IgD-negative memory B cell (primary cell): ENCODE results near the gene SAMD10. TPM values are rescaled to one million over a fixed set of nuclear protein-coding genes. Genes with fewer than 3 reads are reported as not detected.
A peak's percentile ranks its signal among the peaks of the same experiment; 100 is the strongest.
"Not testable (repeated sequence)": the region's sequence is repeated elsewhere in the genome, so short reads cannot be mapped to it uniquely, and the experiment has no call there.

ENCODE experiments used
- H3K27ac Mint-ChIP-seq, 3 donors: one replicate each; pipeline ENCODE4 v1.8.0; 2020 to 2022; ENCODE audit warnings: mild to moderate bottlenecking in 3 of 3, mixed read lengths in 3 of 3, moderate library complexity in 1 of 3
- H3K27me3 Mint-ChIP-seq: one replicate; pipeline ENCODE4 v1.8.0; 2021; ENCODE audit warnings: mixed read lengths
- H3K36me3 Mint-ChIP-seq: one replicate; pipeline ENCODE4 v1.8.0; 2020; ENCODE audit warnings: mild to moderate bottlenecking, mixed read lengths
- H3K4me1 Mint-ChIP-seq, 3 donors: one replicate each; pipeline ENCODE4 v1.8.0; 2020 to 2022; ENCODE audit warnings: mixed read lengths in 3 of 3, mild to moderate bottlenecking in 1 of 3
- H3K4me3 Mint-ChIP-seq, 4 donors: one replicate each; pipeline ENCODE4 v1.8.0; 2020 to 2022; ENCODE audit warnings: mild to moderate bottlenecking in 4 of 4, mixed read lengths in 4 of 4, moderate library complexity in 3 of 4
- H3K9me3 Mint-ChIP-seq, 3 donors: one replicate each; pipeline ENCODE4 v1.8.0; 2020 to 2021; ENCODE audit warnings: mixed read lengths in 3 of 3, mild to moderate bottlenecking in 1 of 3
- polyA plus RNA-seq: library from polyadenylated mRNA; unstranded; fragments of 300-500 nt; fragmentation: Illumina TruSeq; gene quantifications from one replicate; pipeline ENCODE4 v1.2.3, GENCODE V29; 2021

The SAMD10 gene
- polyA plus RNA-seq, 1 donor from 2014 or later: 9.5 TPM

GRCh38 chr20:63935447-63935846 is 44.0 kb downstream of the SAMD10 start:
- H3K27ac Mint-ChIP-seq: no peak overlapping the region
- no peak overlapping the region for H3K4me3 Mint-ChIP-seq
- H3K36me3 Mint-ChIP-seq: peaks cover 3% of the 10 kb centered on the region

GRCh38 chr20:63934271-63935068 is 45.0 kb downstream of the SAMD10 start:
- Mint-ChIP-seq H3K9me3 (no peaks in the 10 kb centered on the region), H3K36me3 (peaks cover 3% of the 10 kb centered on the region), H3K27ac (peak overlapping the region in 2 of 3 donors; percentile 68 to 71), H3K4me1 (peaks cover 1 to 4% (median 2%) of the 10 kb centered on the region in 3 donors), H3K4me3 (no peak overlapping the region), H3K27me3 (no peaks in the 10 kb centered on the region)

More at GRCh38 chr20:63935447-63935846, 44.0 kb downstream of the SAMD10 start:
- Mint-ChIP-seq H3K4me1 (peaks cover 1 to 4% (median 2%) of the 10 kb centered on the region in 3 donors), H3K27me3 (no peaks in the 10 kb centered on the region), H3K9me3 (no peaks in the 10 kb centered on the region)

GRCh38 chr20:63933646-63934045 is 45.8 kb downstream of the SAMD10 start:
- Mint-ChIP-seq H3K4me1 (peaks cover 1 to 4% (median 2%) of the 10 kb centered on the region in 3 donors), H3K27me3 (no peaks in the 10 kb centered on the region), H3K27ac (no peak overlapping the region), H3K36me3 (peaks cover 3% of the 10 kb centered on the region), H3K9me3 (no peaks in the 10 kb centered on the region), H3K4me3 (no peak overlapping the region)

DNA sequence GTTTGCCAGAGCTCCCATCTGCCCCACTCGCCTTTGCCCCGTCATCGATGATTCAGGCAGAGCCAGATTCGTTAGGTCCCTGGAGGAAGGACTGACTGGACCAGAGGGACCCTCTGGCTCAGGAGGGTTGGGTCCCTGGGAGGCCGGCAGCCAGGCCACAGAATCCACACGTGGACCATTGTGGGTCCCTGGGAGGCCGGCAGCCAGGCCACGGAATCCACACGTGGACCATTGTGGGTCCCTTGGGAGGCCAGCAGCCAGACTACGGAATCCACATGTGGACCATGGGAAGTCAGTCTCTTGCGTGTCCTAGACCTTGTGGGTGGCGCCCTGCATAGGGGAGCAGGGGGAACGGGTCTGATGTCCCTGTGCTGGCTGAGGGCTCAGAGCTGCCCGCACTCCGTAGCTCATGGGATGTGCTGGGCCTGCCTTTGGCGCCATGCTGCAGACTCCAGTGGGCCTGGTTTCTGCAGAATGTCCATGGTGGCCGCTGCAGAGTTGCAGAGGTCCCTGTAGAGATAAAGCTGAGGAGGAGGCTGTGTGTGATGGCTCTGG is 46.8 kb downstream of the SAMD10 start:
- H3K4me3 Mint-ChIP-seq: no peak overlapping the region
- H3K36me3 Mint-ChIP-seq: peaks cover 3% of the 10 kb centered on the region
- H3K27ac Mint-ChIP-seq: no peak overlapping the region
- H3K9me3 Mint-ChIP-seq: no peaks in the 10 kb centered on the region
- no peaks in the 10 kb centered on the region for H3K27me3 Mint-ChIP-seq
- peaks cover 1 to 4% (median 2%) of the 10 kb centered on the region in 3 donors for H3K4me1 Mint-ChIP-seq

DNA sequence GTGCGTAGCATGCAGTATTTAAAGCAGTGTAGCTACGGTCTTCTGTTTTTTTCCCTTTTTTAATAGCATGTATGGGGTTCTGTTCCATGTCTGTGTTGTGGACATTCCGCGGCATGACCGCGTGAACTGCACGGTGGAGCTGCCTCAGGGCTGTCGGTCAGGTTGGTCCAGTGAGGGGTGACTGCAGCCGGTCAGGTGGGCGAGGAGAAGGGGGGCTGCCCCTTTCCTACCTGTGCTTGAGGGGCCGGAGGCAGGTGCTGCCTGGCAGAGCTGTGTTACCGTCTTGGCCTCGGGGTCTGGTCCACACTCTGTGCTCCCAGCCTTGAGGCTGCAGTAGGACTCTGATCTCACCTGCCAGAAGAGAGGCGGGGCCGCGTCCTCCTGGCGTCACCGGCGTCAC is 47.7 kb downstream of the SAMD10 start:
- Mint-ChIP-seq H3K27ac (no peak overlapping the region), H3K4me1 (peaks cover 1 to 4% (median 4%) of the 10 kb centered on the region in 3 donors), H3K9me3 (no peaks in the 10 kb centered on the region), H3K36me3 (peaks cover 3% of the 10 kb centered on the region), H3K4me3 (no peak overlapping the region), H3K27me3 (no peaks in the 10 kb centered on the region)

DNA sequence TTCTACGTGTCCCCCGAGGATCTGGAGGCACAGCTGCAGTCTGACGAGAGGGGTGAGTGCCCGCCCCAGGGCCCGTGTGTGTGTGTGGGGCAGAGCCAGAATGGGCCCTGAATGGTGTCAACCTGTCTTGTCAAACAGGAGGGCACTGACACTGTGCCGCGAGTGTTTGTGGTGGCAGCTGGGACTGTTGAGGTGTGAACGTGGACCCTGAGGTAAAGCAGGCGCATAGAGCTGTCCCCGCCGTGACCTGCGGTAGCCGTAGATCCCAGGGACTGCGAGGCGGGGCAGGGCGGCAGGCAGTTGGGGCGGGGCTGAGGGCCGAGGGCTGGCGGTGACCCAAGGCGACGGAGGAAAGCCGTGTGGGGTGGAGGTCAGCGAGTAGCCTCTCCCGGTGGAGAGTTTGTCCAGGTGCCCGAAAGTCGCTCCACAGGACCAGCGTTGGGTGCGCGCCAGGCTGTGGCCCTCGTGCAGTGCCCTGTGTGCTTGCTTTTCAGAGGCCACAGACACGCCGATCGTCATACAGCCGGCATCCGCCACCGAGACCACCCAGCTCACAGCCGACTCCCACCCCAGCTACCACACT is 48.4 kb downstream of the SAMD10 start:
- Mint-ChIP-seq H3K36me3 (peaks cover under 1% of the 10 kb centered on the region), H3K4me3 (no peak overlapping the region), H3K4me1 (peaks cover 1 to 8% (median 7%) of the 10 kb centered on the region in 3 donors), H3K9me3 (no peaks in the 10 kb centered on the region), H3K27me3 (no peaks in the 10 kb centered on the region), H3K27ac (no peak overlapping the region)

DNA sequence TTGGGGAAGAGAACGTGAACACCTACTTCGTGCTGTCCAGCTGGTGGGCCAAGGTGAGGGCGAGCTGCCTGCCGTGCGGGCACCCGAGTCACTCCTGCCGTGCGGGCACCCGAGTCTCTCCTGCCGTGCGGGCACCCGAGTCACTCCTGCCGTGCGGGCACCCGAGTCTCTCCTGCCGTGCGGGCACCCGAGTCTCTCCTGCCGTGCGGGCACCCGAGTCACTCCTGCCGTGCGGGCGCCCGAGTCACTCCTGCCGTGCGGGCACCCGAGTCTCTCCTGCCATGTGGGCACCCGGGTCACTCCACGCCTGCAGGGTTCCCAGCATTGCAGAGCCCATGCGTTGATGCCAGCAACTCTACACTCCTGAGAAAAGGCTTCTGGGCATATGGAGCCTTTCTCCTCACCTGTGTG is 50.0 kb downstream of the SAMD10 start:
- not testable (repeated sequence) for H3K36me3 Mint-ChIP-seq, H3K4me1 Mint-ChIP-seq, H3K27ac Mint-ChIP-seq, H3K27me3 Mint-ChIP-seq, H3K4me3 Mint-ChIP-seq, H3K9me3 Mint-ChIP-seq

GRCh38 chr20:63929071-63929470 is 50.4 kb downstream of the SAMD10 start:
- Mint-ChIP-seq H3K4me3 (no peak overlapping the region), H3K27me3 (no peaks in the 10 kb centered on the region), H3K27ac (no peak overlapping the region), H3K36me3 (peaks cover 1% of the 10 kb centered on the region), H3K9me3 (no peaks in the 10 kb centered on the region), H3K4me1 (peaks cover 3 to 8% (median 4%) of the 10 kb centered on the region in 3 donors)

GRCh38 chr20:63926298-63926697 is 53.1 kb downstream of the SAMD10 start:
- Mint-ChIP-seq H3K27ac (no peak overlapping the region), H3K27me3 (no peaks in the 10 kb centered on the region), H3K4me1 (peaks cover 3 to 11% (median 4%) of the 10 kb centered on the region in 3 donors), H3K9me3 (no peaks in the 10 kb centered on the region), H3K4me3 (no peak overlapping the region), H3K36me3 (peaks cover 1% of the 10 kb centered on the region)

- peaks cover 3 to 11% (median 4%) of the 10 kb centered on the region in 3 donors for H3K4me1 Mint-ChIP-seq
- no peak overlapping the region for H3K27ac Mint-ChIP-seq
- H3K36me3 Mint-ChIP-seq: peaks cover 1% of the 10 kb centered on the region
- H3K4me3 Mint-ChIP-seq: no peak overlapping the region
- H3K27me3 Mint-ChIP-seq: no peaks in the 10 kb centered on the region
- H3K9me3 Mint-ChIP-seq: no peaks in the 10 kb centered on the region
Observed at GRCh38 chr20:63924241-63924640, 55.2 kb downstream of the SAMD10 start.

Other genes with a start within 250 kb of the SAMD10 start
- gene LIME1, start 243.0 kb downstream of the SAMD10 start, polyA plus RNA-seq: 81.2 TPM
- gene SLC2A4RG, start 239.9 kb downstream of the SAMD10 start, polyA plus RNA-seq: 2.0 TPM
- gene ZBTB46, start 148.4 kb downstream of the SAMD10 start, polyA plus RNA-seq: 0.04 TPM
- 0.19 TPM for gene ABHD16B, start 118.1 kb downstream of the SAMD10 start, polyA plus RNA-seq
- 80.4 TPM for gene TPD52L2, start 114.4 kb downstream of the SAMD10 start, polyA plus RNA-seq
- 5.2 TPM for gene DNAJC5, start 84.5 kb downstream of the SAMD10 start, polyA plus RNA-seq
- 67.9 TPM for gene UCKL1, start 23.2 kb downstream of the SAMD10 start, polyA plus RNA-seq
- gene ZNF512B, start 9.7 kb downstream of the SAMD10 start, polyA plus RNA-seq: 0.30 TPM
- 106 TPM for gene PRPF6, start 1.5 kb upstream of the SAMD10 start, polyA plus RNA-seq
- gene C20orf204, start 56.5 kb upstream of the SAMD10 start, polyA plus RNA-seq: not detected
- not detected for gene SOX18, start 70.0 kb upstream of the SAMD10 start, polyA plus RNA-seq
- gene TCEA2, start 83.6 kb upstream of the SAMD10 start, polyA plus RNA-seq: 41.3 TPM
- 202 TPM for gene RGS19, start 99.9 kb upstream of the SAMD10 start, polyA plus RNA-seq
- gene OPRL1, start 100.4 kb upstream of the SAMD10 start, polyA plus RNA-seq: 3.7 TPM
- gene LKAAEAR1, start 104.8 kb upstream of the SAMD10 start, polyA plus RNA-seq: 0.83 TPM
- gene NPBWR2, start 127.9 kb upstream of the SAMD10 start, polyA plus RNA-seq: not detected
- not detected for gene MYT1, start 184.8 kb upstream of the SAMD10 start, polyA plus RNA-seq